Activated naive CD4-positive, alpha-beta T cell treated with anti-CD3 and anti-CD28 coated beads, Interleukin-2, amount 10 ng/mL, durations not matched to agents 7 days and 5 days (primary cell): ENCODE results near the gene ARID1B.

Experiments
- CTCF ChIA-PET: fragments of 350-600 bp; sonication (Branson Sonifier 250); formaldehyde crosslinking; loops from one replicate; lab custom pipeline; 2021; ENCODE audit warnings: antibody characterized with exemption; lab: Charles Lee
- DNase-seq: peaks from one replicate; pipeline ENCODE4 v3.0.0-alpha.2; 2020
- H3K27ac Mint-ChIP-seq: one replicate; pipeline ENCODE4 v1.8.0; 2021; ENCODE audit warnings: mild to moderate bottlenecking, moderate library complexity, mixed read lengths
- H3K27me3 Mint-ChIP-seq: one replicate; pipeline ENCODE4 v1.8.0; 2021; ENCODE audit warnings: mild to moderate bottlenecking, mixed read lengths
- H3K36me3 Mint-ChIP-seq: one replicate; pipeline ENCODE4 v1.8.0; 2021; ENCODE audit warnings: mixed read lengths
- H3K4me1 Mint-ChIP-seq: one replicate; pipeline ENCODE4 v1.8.0; 2021; ENCODE audit warnings: mixed read lengths
- H3K4me3 Mint-ChIP-seq: one replicate; pipeline ENCODE4 v1.8.0; 2021; ENCODE audit warnings: mild to moderate bottlenecking, moderate library complexity, mixed read lengths
- H3K9me3 Mint-ChIP-seq: one replicate; pipeline ENCODE4 v1.8.0; 2021; ENCODE audit warnings: mixed read lengths

ARID1B gene

DNA sequence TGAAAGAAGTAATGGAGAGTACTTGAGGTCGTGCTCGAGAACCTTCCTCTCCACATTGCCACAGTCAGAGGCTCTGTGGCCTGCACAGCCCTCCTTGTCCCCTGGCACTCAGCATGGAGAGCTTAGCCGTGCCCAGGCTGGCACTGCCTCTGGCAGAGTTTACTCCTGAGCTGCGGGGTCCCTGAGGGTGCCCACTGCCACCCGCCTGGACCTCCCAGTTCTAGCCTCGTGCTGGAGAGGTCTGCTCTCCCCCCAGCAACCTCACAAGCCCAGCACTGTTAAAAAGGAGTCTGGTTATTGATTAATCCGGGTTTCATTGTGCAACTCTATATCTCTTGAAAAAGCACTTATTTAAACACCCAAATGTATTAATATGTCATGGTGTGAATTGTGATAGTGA is 319.3 kb downstream of the ARID1B start:
- Mint-ChIP-seq H3K36me3 (peaks cover 23% of the 10 kb centered on the region), H3K4me3 (no peak overlapping the region), H3K4me1 (peaks cover 44% of the 10 kb centered on the region), H3K27ac (no peak overlapping the region), H3K27me3 (no peaks in the 10 kb centered on the region), H3K9me3 (no peaks in the 10 kb centered on the region)
- CTCF ChIA-PET: no interaction called here
- DNase-seq: no peak

DNA sequence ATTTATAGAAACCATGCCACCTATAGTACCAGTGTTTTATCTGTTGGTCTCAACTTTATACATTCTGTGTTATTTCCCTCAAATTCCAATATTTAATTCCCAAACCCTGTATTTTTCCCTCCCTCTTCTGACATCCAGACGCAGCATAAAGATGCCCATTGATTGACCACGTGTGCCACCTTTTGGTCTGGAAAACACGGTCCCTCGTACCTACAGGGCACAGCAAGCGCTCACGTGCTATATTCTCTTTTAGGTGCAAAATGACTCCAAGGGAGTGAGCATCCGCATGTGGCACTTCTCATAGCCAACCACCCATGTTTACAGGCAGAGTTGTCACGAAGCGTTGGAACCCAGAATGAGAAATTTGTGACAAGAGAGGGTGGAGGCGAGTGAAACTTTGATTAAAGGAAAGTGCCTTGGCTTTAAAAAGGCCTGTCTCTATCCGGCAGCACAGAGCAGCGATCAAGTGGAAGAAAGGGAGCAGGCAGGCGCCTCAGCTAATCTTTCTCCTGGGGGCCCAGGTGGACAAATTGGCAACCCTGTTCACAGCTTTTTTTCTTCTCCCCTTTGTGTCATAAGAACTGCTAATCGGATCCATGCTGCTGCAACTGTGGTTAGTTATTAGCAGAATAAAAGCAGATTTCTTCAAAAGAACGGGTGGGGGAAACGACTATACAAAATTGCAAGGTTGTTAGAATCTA is 320.2 kb downstream of the ARID1B start:
- no peaks in the 10 kb centered on the region for H3K9me3 Mint-ChIP-seq
- CTCF ChIA-PET: interaction anchor here (1.0 kb wide), 1 partner anchor 52 kb away, joined by 4 read pairs; no protein-coding TSS in a partner anchor
- DNase-seq: no peak
- H3K27me3 Mint-ChIP-seq: no peaks in the 10 kb centered on the region
- peaks cover 46% of the 10 kb centered on the region for H3K4me1 Mint-ChIP-seq
- H3K4me3 Mint-ChIP-seq: no peak overlapping the region
- H3K27ac Mint-ChIP-seq: peak overlapping the region; percentile 1
- H3K36me3 Mint-ChIP-seq: peaks cover 24% of the 10 kb centered on the region

DNA sequence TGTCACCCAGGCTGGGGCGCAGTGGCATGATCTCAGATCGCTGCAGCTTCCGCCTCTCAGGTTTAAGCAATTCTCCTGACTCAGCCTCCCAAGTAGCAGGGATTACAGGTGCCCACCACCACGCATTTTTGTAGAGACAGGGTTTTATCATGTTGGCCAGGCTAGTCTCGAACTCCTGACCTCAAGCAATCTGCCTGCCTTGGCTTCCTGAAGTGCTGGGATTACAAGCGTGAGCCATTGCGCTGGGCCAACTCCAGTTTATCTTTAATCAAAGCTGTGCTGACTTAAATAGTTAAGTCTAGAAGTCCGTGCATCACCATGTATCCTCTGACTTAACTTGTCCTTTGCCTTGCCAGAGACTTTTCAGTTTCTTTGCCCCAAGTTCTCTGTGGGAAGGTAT is 321.8 kb downstream of the ARID1B start:
- Mint-ChIP-seq H3K4me1 (peaks cover 47% of the 10 kb centered on the region), H3K27me3 (no peaks in the 10 kb centered on the region), H3K36me3 (peaks cover 30% of the 10 kb centered on the region), H3K4me3 (no peak overlapping the region), H3K9me3 (no peaks in the 10 kb centered on the region), H3K27ac (peak overlapping the region; percentile 30)
- CTCF ChIA-PET: interaction anchor here (0.6 to 1.2 kb wide), 3 partner anchors 60 to 515 kb away, joined by 3 to 4 read pairs (median 4); no protein-coding TSS in a partner anchor
- DNase-seq: no peak

DNA sequence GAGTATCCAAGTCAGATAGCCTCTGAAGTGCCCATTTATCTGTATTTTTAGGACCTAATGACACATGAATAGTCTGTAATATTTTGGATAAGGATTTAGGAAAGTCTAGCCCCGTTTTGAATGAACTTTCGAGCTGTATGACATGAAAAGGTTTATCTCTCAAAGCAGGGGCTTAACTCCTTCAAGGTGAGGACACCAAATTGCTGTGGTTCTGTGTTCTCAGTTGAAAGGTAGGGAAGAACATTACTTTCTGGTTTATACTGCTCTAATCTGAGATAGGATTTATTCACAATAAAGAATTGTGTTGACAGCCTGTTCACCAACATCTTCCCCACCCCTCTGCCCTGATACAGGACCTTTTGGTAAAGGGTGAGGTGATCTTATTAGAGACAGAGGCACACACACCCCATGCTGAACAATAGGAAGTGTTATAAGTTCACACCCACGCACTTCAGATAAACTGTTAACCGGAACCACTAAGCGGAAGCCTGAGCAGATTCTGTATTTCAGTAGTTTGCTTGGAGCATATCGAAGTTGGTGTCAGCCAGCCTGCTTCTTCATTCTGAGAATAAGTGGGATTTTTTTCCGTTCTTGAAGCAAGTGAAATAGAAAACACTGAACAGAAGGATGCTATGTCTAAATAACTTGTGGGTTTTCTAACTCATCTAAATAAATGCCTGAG is 322.9 kb downstream of the ARID1B start:
- H3K27me3 Mint-ChIP-seq: no peaks in the 10 kb centered on the region
- no peaks in the 10 kb centered on the region for H3K9me3 Mint-ChIP-seq
- peak overlapping the region; percentile 88 for H3K27ac Mint-ChIP-seq
- CTCF ChIA-PET: interaction anchor here (0.8 to 1.2 kb wide), 3 partner anchors 20 to 175 kb away, joined by 3 to 4 read pairs (median 3); no protein-coding TSS in a partner anchor
- H3K4me1 Mint-ChIP-seq: peaks cover 51% of the 10 kb centered on the region
- peak overlapping the region; percentile 33 for H3K4me3 Mint-ChIP-seq
- DNase-seq: peak; percentile 52
- H3K36me3 Mint-ChIP-seq: peaks cover 29% of the 10 kb centered on the region

DNA sequence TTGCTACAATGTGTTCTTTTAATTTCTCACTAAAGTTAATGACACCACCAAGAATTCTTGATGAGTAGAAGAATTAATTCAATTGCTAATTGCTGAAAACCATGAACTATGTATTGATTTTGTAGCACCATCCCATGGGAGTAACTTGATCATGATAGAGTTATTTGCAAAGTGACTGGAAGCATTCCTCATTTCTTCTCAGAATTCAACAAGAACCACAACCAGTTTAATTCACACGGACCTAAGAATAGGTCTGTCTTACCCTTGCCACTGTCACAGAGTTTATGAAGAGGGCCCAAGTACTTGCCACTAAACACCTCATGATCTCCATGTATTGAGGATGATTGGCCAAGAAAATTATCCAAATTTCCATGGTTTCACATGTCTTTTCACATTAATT is 324.0 kb downstream of the ARID1B start:
- Mint-ChIP-seq H3K27me3 (no peaks in the 10 kb centered on the region), H3K9me3 (no peaks in the 10 kb centered on the region), H3K36me3 (peaks cover 29% of the 10 kb centered on the region), H3K4me3 (no peak overlapping the region), H3K27ac (no peak overlapping the region), H3K4me1 (peaks cover 51% of the 10 kb centered on the region)
- CTCF ChIA-PET: no interaction called here
- no peak for DNase-seq

DNA sequence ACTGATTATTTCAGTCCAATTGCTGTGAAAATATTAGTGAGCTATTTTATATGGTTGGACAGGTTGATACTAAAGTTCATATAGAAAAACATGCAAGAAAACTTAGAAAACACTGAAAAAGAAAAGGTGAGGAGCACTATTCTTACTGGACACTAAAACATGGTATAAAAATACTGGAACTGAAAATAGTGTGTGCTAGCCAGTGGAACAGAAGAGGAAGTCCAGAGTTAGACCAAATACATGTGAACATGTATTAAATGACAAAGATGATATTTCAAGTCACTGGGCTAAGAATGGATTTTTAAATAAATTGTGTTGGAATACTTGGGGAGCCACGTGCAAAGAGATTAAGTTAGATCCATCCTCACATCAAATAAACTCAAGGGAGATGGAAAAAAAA is 327.6 kb downstream of the ARID1B start:
- Mint-ChIP-seq H3K4me3 (no peak overlapping the region), H3K4me1 (peaks cover 33% of the 10 kb centered on the region), H3K36me3 (peaks cover 23% of the 10 kb centered on the region), H3K9me3 (no peaks in the 10 kb centered on the region), H3K27me3 (no peaks in the 10 kb centered on the region), H3K27ac (no peak overlapping the region)
- no peak for DNase-seq
- CTCF ChIA-PET: no interaction called here

DNA sequence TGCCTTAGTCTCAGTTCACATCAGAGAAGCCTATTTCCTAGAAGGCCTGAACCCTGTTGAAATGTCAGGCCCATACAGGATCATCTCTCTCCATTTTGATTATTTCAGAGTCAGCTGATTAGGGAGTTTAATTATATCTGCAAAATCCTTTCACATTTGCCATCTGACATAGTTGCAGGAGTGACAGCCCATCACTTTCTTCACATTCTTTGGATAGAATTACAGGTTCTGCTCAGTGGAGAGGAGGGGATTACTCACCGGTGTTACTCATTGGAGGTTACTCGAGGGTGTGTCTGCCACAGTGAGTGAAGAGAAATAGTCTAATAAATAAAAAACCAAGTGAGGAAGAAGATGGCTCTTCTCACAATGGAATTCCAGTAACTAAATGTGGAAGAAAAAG is 329.3 kb downstream of the ARID1B start:
- CTCF ChIA-PET: no interaction called here
- DNase-seq: no peak
- peaks cover 17% of the 10 kb centered on the region for H3K36me3 Mint-ChIP-seq
- H3K27ac Mint-ChIP-seq: no peak overlapping the region
- no peaks in the 10 kb centered on the region for H3K9me3 Mint-ChIP-seq
- H3K27me3 Mint-ChIP-seq: no peaks in the 10 kb centered on the region
- peaks cover 16% of the 10 kb centered on the region for H3K4me1 Mint-ChIP-seq
- H3K4me3 Mint-ChIP-seq: no peak overlapping the region

DNA sequence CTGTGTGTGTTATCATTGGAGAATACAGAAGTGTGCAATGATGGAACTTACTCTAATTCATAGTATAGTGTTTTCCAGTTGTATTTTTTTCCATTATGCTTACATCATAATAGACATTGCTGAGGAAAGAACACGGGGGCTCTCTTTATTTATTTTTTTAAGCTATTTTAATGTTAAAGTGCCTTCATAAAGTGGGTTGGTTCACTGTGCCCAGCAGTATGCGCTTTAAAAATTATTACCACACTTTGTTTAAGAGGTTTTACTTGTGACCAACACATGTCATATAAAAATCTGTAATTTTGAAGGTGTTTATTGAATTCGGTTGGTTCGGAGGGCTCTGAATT is 330.4 kb downstream of the ARID1B start:
- no peak for DNase-seq
- Mint-ChIP-seq H3K27ac (no peak overlapping the region), H3K9me3 (no peaks in the 10 kb centered on the region), H3K4me3 (no peak overlapping the region), H3K36me3 (peaks cover 20% of the 10 kb centered on the region), H3K27me3 (no peaks in the 10 kb centered on the region), H3K4me1 (peaks cover 15% of the 10 kb centered on the region)
- CTCF ChIA-PET: interaction anchor here (1.4 kb wide), 1 partner anchor 74 kb away, joined by 3 read pairs; no protein-coding TSS in a partner anchor

DNA sequence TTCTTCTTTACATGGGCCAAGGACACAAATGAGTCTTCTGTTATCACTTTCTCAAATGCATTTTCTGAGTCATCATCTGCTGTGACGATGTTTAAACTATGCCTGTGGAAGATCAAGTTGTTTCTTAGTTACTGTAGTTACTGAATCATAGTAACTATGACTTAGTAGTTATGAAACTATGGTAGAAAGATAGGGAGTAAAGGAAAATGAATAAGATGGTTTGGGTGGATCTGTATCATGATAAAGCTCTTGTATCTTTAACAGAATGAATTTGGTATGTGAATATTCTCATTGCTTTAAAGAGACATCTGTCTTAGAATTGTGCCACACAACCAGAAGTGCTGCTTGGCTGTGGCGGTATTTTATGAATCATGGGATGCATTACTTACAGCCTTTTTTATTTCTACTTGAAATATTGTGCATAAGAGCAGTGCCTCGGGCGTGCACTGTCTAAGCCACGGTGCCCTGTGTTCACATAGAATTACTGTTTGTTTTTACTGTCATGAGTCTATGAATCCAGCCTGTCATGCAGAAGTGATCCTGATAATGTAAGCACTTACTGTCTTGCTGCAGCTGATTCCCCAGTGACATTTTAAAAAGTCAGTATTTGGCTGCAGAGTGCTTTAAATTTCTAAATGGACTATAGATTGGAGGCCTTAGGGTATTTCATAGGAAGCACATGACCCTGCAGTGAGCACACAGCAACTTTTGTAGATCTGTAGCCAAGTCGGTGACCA is 330.9 kb downstream of the ARID1B start:
- H3K9me3 Mint-ChIP-seq: no peaks in the 10 kb centered on the region
- CTCF ChIA-PET: interaction anchor here (1.2 to 1.6 kb wide), 3 partner anchors 65 to 107 kb away, joined by 3 read pairs; no protein-coding TSS in a partner anchor
- no peak overlapping the region for H3K4me3 Mint-ChIP-seq
- H3K27me3 Mint-ChIP-seq: no peaks in the 10 kb centered on the region
- DNase-seq: no peak
- peaks cover 17% of the 10 kb centered on the region for H3K36me3 Mint-ChIP-seq
- H3K27ac Mint-ChIP-seq: no peak overlapping the region
- H3K4me1 Mint-ChIP-seq: peaks cover 15% of the 10 kb centered on the region

DNA sequence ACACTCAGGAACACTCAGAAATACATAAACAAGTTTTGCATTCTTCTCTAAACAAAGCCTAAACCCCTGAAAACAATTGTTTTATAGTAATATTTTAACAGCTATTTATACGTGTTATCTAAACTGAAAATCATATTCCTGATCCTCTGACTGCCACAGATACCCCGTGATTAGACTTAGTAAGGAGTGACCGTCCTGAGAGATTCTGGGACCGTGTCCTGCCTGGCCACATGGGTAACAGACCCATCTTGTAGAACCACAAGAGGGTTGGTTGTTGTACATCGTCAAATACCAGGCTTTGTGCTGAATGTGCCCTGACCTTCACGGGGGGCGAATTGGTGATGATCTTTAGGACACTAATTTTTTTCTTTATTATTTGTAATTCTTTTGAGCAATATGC is 331.7 kb downstream of the ARID1B start:
- Mint-ChIP-seq H3K36me3 (peaks cover 19% of the 10 kb centered on the region), H3K27me3 (no peaks in the 10 kb centered on the region), H3K9me3 (peaks cover 1% of the 10 kb centered on the region), H3K4me1 (peaks cover 14% of the 10 kb centered on the region), H3K4me3 (no peak overlapping the region), H3K27ac (no peak overlapping the region)
- DNase-seq: no peak
- CTCF ChIA-PET: interaction anchor here (1.2 to 1.6 kb wide), 2 partner anchors 66 to 106 kb away, joined by 3 read pairs; no protein-coding TSS in a partner anchor

DNA sequence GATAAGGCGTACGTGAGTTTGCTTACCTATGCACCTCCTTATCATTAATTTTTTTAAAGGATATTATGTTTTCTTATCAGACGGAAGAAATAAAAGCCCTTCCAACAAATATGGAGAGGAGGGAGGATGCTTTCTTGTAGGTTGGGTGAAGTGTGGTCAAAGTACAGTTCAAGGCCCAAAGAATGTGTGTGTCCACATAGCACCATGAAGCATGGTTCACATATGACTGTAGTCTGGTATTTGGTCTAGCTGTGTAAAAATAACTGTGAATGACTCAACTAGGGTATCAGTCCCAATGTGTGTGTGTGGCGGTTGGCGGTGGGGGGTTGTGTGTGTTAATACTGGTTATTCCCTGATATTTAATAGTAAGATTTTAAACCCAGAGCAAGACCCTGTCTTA is 333.4 kb downstream of the ARID1B start:
- CTCF ChIA-PET: interaction anchor here (1.4 kb wide), 1 partner anchor 20 kb away, joined by 5 read pairs; no protein-coding TSS in a partner anchor
- DNase-seq: no peak
- peaks cover 16% of the 10 kb centered on the region for H3K36me3 Mint-ChIP-seq
- H3K27me3 Mint-ChIP-seq: no peaks in the 10 kb centered on the region
- H3K9me3 Mint-ChIP-seq: peaks cover 1% of the 10 kb centered on the region
- H3K4me1 Mint-ChIP-seq: peaks cover 9% of the 10 kb centered on the region
- no peak overlapping the region for H3K27ac Mint-ChIP-seq
- H3K4me3 Mint-ChIP-seq: no peak overlapping the region

DNA sequence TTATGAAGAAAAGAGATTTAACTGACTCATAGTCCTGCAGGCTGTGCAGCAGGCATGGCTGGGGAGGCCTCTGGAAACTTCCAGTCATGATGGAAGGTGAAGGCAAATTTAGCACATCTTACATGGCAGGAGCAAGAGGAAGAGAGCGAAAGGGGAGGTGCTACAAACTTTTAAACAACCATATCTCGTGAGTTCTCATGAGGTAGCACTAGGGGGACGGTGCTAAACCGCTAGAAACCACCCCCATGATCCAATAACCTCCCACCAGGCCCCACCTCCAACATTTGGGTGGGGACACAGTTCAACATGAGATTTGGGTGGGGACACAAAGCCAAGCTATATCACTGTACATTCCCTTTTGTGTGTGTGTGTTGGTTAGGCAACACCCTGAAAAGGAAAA is 336.2 kb downstream of the ARID1B start:
- Mint-ChIP-seq H3K27ac (no peak overlapping the region), H3K4me3 (no peak overlapping the region), H3K9me3 (peaks cover 1% of the 10 kb centered on the region), H3K27me3 (no peaks in the 10 kb centered on the region), H3K4me1 (no peaks in the 10 kb centered on the region), H3K36me3 (peaks cover 16% of the 10 kb centered on the region)
- no peak for DNase-seq
- CTCF ChIA-PET: no interaction called here

DNA sequence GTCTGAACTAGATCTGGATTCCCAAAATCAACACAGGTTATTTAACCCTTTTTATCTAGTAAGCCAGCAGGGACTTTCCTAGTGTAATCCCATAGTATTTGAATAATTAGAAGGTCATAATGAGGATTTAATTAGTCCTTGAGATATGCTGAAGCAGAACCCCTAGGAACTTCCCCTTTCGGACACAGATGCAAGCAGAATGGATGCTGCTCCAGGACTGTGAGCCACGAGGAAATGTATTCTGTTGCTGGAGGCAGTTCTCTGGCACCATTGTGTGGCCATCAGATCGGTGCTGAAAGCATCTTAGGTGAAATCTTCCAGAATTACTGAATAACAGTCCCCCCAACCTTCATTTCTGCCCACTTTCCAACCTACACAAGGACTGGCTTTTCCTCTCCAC is 339.2 kb downstream of the ARID1B start:
- H3K27ac Mint-ChIP-seq: no peak overlapping the region
- no peaks in the 10 kb centered on the region for H3K27me3 Mint-ChIP-seq
- H3K4me1 Mint-ChIP-seq: peaks cover 6% of the 10 kb centered on the region
- peaks cover 18% of the 10 kb centered on the region for H3K36me3 Mint-ChIP-seq
- no peak for DNase-seq
- H3K4me3 Mint-ChIP-seq: no peak overlapping the region
- CTCF ChIA-PET: no interaction called here
- H3K9me3 Mint-ChIP-seq: peaks cover 1% of the 10 kb centered on the region

DNA sequence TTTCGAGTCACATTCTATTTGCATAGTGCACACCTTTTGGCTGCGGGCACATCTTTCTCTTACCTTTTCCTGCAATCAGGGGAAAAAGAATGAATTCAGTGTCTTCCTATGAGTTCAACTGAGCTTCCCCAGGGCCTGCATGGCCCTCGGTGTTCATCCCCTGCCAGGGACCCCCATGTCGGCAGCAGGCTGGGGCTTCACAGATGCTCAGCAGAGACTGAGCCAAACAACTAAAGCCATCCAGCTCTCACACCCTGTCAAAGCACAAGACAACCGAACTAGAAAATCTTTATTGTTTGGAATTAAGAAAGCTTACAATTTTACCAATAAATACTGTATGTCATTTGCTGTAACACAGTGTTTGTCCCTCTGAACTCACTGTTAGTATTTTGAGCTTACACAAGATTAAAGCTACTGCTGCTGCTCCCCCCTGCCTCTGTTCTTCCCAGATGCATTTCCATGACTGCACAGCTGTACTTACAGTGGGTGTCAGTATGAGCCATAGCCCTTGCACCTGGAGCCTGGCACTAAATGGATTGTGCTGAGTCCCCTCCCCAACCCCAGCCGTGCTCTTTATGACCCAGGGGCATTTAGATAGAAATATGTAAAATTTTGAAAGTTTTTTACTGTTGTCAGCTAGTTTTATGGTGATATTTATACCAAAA is 340.4 kb downstream of the ARID1B start:
- peaks cover 6% of the 10 kb centered on the region for H3K4me1 Mint-ChIP-seq
- CTCF ChIA-PET: interaction anchor here (0.8 to 1.3 kb wide), 2 partner anchors 11 to 19 kb away, joined by 3 read pairs; no protein-coding TSS in a partner anchor
- no peaks in the 10 kb centered on the region for H3K27me3 Mint-ChIP-seq
- peaks cover 1% of the 10 kb centered on the region for H3K9me3 Mint-ChIP-seq
- peaks cover 13% of the 10 kb centered on the region for H3K36me3 Mint-ChIP-seq
- no peak for DNase-seq
- no peak overlapping the region for H3K27ac Mint-ChIP-seq
- no peak overlapping the region for H3K4me3 Mint-ChIP-seq
